ENCODE results near the gene BRINP2.

BRINP2 gene

DNA sequence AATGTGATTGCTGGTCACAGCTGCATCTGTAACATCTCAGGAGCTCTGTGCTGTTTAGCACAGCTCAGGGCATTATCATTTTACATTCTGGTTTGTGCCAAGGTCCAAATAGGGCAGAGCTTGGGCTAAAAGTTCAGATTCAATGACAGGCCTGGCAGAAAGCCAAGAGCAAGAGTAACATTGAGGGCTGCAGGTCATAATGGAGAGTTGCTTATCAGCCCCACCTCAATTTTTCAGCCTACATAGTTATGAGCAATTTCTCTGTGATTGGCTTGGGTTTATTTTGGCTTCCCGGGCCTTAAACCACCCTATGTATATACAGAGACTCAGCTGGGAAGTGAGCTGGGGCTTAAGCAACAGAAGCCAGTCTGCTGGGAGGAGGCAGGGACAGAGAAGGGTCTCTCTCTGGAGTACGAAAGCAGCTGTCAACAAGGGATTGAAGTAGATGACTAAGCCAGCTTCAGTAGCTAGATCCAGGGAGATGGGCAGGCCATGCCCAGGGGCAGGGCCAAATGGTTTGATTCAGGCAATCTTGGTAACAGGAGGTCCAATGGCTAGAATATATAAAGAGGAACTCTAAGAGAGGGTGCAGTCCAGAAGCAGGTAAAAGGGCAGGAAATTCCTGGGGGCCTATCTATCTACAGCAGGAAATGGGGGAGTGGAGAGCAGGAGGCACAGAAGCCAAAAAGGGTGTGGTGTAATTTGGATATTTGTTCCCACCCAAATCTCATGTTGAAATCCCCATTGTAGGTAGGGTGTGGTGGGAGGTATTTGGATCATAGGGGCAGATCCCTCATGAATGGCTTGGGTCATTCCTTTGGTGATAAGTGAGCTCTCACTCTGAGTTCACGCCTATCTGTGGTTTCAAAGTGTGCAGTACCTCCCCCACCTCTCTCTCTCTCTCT is 49.0 kb downstream of the BRINP2 start:
- DNase-seq, result no peak
- TF ChIP-seq GATA1 (IDR thresholded peaks at IDR 0.05; ENCODE audit: low read depth, low read length) (no peak), POLR2A (IDR thresholded peaks at IDR 0.05; ENCODE audit: low read length) (no peak)

DNA sequence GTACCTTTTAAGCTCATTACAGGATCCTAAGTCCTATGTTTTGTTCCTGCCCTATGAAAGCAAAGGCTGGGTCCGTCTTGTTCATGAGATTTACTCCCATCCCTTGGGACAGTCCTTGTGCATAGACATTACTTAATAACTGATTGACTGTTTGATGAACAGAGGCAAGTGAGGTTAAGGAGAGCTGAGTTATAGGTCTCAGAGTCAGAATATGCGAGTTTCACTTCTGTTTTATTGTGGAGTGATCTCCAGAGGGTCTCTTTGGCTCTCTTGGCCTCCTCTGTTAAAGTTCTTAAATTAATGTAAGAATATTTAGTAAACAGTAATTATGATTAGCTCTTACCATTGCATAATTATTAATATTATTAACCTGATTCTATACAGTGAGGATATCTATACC is 52.6 kb downstream of the BRINP2 start:
- TF ChIP-seq GATA1 (IDR thresholded peaks at IDR 0.05; ENCODE audit: low read depth, low read length), result no peak
- no peak for TF ChIP-seq POLR2A (IDR thresholded peaks at IDR 0.05; ENCODE audit: low read length)
- DNase-seq, result no peak

DNA sequence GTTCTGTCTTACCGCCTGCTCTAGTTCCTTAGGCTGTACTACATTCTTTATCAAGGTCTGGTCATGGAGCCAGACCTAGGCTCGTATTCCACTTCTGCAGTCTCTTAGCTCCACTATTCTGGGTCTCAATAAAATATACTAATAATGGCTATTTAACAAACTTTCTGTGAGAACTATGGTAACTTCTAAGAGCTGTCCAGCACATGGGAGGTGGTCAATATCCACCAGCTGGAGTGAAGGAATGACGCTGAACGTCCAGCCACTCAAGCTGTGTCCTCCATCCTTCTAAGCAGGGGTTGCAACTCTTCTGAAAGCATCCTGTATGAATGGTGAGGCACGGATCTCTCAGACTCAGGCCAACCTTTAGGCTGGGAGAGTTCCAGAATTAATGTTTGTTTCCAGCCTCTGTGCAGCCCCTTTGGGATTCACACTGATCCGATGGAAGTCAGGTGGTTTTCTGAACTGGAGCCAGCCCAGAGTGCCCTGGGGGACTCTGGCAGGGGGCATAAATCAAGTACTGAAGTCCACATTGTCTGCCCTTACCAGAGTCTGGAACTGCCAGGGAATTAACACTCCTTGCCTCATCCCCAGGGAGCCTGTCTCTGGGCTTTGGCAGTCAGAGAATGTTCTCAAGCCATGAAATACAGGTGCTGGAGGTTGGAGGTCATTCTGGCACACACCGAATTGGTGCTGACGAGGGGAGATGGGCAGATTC is 57.4 kb downstream of the BRINP2 start:
- DNase-seq, result no peak
- TF ChIP-seq POLR2A (IDR thresholded peaks at IDR 0.05; ENCODE audit: low read length), result no peak

DNA sequence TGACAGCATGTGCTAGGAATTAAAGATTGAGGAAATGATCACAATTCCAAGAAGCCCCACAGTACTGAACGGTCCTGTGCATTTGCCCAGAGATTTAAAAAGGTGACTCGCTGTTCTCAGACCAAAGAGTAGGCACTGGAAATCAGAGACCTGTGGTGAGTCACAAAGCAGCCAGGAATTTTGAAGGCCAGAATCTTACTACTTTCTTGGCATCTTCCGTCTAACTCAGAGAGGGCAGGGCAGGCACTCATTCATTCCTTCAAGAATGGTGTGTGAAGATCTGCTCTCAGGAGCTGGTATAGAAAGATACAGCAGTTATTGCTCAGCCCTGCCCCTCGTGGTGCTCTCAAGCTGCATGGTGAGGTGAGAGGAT is 57.9 kb downstream of the BRINP2 start:
- DNase-seq, result no peak
- no peak for TF ChIP-seq POLR2A (IDR thresholded peaks at IDR 0.05; ENCODE audit: low read length)
- no peak for TF ChIP-seq GATA1 (IDR thresholded peaks at IDR 0.05; ENCODE audit: low read depth, low read length)

DNA sequence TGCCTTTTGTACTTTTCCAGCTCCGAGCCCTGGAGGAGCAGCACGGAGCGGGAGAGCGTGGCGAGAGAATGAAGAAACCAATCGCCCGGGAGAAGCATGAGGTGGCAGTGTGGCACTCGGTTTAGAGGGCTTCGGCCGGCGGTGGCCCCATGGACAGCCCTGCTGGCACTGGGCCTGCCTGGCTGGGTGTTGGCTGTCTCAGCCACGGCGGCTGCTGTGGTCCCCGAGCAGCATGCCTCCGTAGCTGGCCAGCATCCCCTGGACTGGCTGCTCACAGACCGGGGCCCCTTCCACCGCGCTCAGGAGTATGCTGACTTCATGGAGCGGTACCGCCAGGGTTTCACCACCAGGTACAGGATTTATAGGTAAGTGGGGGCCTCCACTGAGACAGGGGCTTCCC is 59.0 kb downstream of the BRINP2 start:
- TF ChIP-seq GATA1 (IDR thresholded peaks at IDR 0.05; ENCODE audit: low read depth, low read length) (no peak), POLR2A (IDR thresholded peaks at IDR 0.05; ENCODE audit: low read length) (no peak)
- no peak for DNase-seq

DNA sequence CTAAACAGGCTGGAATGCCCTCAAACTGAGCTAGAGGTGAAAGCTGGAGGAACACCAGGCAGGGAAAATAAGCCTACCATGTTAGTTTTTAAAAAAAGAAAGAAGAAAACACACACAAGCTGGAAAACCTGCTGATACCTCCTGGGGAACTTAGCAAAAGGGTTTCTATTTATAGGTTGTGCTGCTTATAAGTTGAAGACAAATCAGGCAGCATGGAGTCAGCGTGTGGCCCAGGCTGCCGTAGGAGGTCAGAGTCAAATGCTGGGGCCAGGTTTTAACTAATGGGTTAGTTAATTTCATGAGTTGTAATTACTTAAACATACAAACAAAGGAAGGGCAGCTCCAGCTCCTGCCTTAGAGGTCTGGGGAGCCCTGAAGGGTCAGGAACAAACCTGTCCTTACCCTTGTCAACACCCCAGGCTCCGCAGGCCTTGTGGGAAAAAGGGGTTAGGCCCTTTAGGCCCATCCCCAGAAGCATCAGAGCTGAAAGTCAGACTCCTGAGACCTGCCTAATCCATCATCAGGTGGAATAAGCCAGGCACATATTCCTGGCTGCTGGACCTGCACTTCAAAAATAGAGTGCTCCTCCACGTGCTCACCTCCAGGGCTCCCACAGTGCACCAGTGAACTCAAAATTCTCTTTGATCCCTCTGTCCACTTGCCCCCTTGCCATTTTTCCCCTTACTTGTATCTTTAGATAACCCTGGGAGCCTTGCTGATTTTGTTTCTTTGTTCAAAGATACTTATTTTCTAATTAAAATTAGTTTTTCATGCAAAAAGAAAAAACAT is 59.7 kb downstream of the BRINP2 start:
- TF ChIP-seq POLR2A (IDR thresholded peaks at IDR 0.05; ENCODE audit: low read length) (no peak), GATA1 (IDR thresholded peaks at IDR 0.05; ENCODE audit: low read depth, low read length) (no peak)
- no peak for DNase-seq

GRCh38 chr1:177235350-177235749 is 64.6 kb downstream of the BRINP2 start:
- DNase-seq, result no peak
- TF ChIP-seq POLR2A (IDR thresholded peaks at IDR 0.05; ENCODE audit: low read length) (no peak), GATA1 (IDR thresholded peaks at IDR 0.05; ENCODE audit: low read depth, low read length) (no peak)

DNA sequence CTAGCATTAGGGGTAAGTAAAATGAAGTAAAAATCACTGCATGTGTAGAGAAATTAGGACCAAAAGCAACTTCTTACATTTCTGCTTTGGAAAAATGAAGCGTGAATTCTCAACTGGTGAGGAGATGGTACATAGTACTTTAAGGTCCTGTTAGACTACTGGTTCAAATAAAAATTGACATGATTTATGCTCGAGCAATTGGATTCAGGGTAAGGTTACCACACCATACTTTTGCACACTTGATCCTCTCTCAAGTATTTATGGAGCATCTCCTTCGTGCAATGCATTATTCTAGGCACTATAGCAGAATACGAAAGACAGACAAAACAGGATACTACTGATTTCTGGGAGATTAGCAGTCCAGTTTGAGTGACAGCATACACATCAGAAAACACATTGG is 66.2 kb downstream of the BRINP2 start:
- TF ChIP-seq POLR2A (IDR thresholded peaks at IDR 0.05; ENCODE audit: low read length) (no peak), GATA1 (IDR thresholded peaks at IDR 0.05; ENCODE audit: low read depth, low read length) (no peak)
- no peak for DNase-seq

DNA sequence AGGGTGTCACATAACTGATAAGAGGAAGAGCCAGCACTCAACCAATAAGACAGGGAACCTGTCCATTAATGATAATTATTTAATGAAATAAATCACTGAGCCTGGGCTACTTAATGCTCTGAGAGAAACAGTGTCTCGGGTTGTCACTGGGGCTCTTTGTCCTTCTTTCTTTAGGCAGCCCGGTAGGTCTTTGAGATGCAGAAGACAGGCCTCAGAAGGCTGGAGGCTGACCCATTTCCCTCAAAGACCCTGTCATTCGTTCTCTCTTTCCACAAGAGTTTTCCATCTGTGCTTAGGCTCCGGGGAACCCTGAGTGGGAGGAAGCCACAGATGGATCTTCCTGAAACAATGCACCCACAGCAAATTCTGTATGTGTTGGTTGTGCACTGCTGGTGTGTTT is 68.2 kb downstream of the BRINP2 start:
- no peak for DNase-seq
- TF ChIP-seq GATA1 (IDR thresholded peaks at IDR 0.05; ENCODE audit: low read depth, low read length) (no peak), POLR2A (IDR thresholded peaks at IDR 0.05; ENCODE audit: low read length) (no peak)

- TF ChIP-seq GATA1 (IDR thresholded peaks at IDR 0.05; ENCODE audit: low read depth, low read length) (no peak), POLR2A (IDR thresholded peaks at IDR 0.05; ENCODE audit: low read length) (no peak)
- no peak for DNase-seq
Measured at GRCh38 chr1:177239792-177240191, 69.0 kb downstream of the BRINP2 start.

- TF ChIP-seq POLR2A (IDR thresholded peaks at IDR 0.05; ENCODE audit: low read length) (no peak), GATA1 (IDR thresholded peaks at IDR 0.05; ENCODE audit: low read depth, low read length) (no peak)
- no peak for DNase-seq
Measured at GRCh38 chr1:177243773-177244172, 73.0 kb downstream of the BRINP2 start.

DNA sequence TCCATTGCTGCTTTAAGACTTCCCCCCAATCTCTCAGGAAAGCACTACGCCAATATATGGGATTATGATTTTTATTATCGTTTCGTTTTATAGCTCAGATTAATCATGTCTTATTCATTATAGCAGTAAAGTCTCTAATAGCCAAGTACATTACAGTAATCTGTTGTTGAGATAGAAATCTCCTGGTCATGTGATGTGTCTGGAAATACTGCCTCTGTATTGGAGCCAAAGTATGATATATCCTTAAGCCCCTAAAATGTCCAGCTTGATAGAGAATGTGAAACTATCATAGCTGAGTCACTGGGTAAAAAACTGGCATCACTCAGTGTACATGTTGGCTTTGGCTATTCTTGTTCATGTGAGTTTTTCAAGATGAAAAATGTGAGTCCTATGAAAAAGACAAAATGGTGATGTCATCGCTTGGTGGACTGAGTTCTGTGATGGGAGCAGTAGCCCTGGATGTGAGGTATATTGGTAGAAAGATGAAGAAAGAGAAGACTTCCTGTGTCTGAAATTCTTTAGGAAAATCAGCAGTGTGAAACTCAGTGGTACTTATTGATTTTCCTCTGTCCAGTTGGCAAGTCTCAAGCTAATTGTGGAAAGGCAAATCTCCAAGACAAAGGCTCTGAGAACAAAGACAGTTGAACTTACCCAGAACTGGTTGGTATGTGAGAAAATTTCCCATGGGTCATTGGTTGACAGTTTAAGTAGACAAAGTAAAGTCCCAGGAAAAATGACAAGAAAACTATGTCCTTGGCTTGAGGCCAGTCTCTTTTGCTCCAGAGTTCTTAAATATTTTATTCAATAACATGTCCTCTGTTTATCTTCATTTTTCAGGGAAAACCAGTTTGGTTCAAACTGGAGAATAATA is 76.2 kb downstream of the BRINP2 start:
- no peak for TF ChIP-seq POLR2A (IDR thresholded peaks at IDR 0.05; ENCODE audit: low read length)
- DNase-seq, result no peak

GRCh38 chr1:177247623-177248176 is 76.9 kb downstream of the BRINP2 start:
- DNase-seq, result no peak

More at GRCh38 chr1:177247623-177248176, 76.9 kb downstream of the BRINP2 start:
- no peak for TF ChIP-seq GATA1 (IDR thresholded peaks at IDR 0.05; ENCODE audit: low read depth, low read length)
- TF ChIP-seq POLR2A (IDR thresholded peaks at IDR 0.05; ENCODE audit: low read length), result no peak
